CD1c-positive myeloid dendritic cell (primary cell): ENCODE results near the gene IKBKG.
"Not testable (repeated sequence)": the region's sequence is repeated elsewhere in the genome, so short reads cannot be mapped to it uniquely, and the experiment has no call there.

Experiments used
- DNase-seq: peaks from one replicate; pipeline ENCODE4 v3.0.0-alpha.2; 2016; ENCODE audit errors: extremely low spot score

The IKBKG gene

GRCh38 chrX:154552112-154552806, 4.8 kb downstream of the IKBKG start:
- not testable (repeated sequence) for DNase-seq

GRCh38 chrX:154558060-154558690, 10.8 kb downstream of the IKBKG start:
- not testable (repeated sequence) for DNase-seq

- DNase-seq, result not testable (repeated sequence)
Observed at GRCh38 chrX:154558896-154559295, 11.5 kb downstream of the IKBKG start.

DNA sequence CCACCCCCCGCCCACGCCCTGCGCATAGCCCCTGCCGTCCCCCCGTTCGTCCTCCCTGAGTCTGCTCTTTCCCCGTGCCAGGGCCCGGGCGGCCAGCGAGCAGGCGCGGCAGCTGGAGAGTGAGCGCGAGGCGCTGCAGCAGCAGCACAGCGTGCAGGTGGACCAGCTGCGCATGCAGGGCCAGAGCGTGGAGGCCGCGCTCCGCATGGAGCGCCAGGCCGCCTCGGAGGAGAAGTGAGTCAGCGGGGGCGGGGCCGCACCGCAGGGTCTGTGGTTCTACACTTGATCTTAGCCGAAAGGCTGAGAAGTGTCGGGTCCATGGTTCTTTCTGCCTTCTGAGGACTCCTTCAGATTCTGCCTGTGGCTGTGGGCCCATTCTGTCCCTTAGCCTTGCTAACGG, 12.9 kb downstream of the IKBKG start:
- not testable (repeated sequence) for DNase-seq

- DNase-seq, result not testable (repeated sequence)
Observed at GRCh38 chrX:154562295-154562694, 14.9 kb downstream of the IKBKG start.

DNA sequence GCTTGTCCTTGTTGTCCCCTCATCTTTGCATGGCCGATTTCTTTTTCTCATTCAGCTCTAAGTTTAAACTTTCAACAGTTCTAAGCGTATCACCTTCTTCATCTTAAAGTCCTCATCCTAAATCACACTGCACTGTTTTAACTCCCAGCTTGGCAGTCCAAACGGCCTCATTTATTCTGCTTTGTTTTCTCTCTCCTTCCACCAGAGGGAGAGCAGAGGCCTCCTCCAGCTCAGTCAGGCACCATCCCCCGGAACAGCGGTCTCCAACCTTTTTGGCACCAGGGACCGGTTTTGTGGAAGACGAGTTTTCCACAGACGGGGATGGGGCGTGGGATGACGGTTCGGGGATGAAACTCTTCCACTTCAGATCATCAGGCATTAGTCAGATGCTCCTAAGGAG, 22.9 kb downstream of the IKBKG start:
- not testable (repeated sequence) for DNase-seq

DNA sequence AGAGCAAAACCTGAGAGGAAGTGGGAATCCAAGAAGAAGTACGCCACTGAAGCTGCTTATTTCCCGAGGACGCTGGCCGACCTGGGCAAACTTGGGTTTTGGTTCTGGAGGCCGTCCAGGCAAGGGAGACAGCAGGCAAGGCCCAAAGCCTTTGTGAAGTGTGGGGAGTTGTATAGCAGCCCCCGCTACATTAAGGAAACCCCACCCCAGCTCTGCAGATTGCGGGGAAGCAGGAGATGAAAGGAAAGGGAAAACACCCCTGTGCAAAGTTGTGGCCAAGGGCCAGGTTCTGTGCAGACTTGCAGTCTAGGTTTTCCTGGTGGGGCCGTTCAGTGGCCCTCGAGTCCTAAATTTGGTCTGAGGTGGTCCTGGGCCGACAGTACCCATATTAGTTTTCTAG, 25.6 kb downstream of the IKBKG start:
- DNase-seq, result not testable (repeated sequence)

GRCh38 chrX:154575076-154575475, 27.7 kb downstream of the IKBKG start:
- DNase-seq, result not testable (repeated sequence)

DNA sequence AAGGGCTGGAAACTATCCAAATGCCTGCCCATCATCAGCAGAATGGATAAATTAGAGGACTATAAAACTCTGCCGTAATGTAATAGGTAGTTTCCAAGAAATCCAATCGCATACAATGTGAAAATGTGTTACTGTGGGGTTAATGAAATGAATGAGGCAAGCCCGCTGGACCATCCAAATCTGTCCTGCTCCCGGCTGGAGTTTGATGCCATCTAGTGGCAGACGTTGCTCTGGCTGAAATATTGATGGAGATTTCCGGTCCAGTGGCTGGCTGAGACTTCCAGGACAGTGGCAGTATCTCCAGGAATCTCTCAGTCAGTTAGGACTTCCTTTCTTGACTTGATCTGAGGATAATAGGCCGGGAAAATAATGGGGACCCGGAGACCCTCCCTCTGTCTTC, 35.6 kb downstream of the IKBKG start:
- DNase-seq, result not testable (repeated sequence)

DNA sequence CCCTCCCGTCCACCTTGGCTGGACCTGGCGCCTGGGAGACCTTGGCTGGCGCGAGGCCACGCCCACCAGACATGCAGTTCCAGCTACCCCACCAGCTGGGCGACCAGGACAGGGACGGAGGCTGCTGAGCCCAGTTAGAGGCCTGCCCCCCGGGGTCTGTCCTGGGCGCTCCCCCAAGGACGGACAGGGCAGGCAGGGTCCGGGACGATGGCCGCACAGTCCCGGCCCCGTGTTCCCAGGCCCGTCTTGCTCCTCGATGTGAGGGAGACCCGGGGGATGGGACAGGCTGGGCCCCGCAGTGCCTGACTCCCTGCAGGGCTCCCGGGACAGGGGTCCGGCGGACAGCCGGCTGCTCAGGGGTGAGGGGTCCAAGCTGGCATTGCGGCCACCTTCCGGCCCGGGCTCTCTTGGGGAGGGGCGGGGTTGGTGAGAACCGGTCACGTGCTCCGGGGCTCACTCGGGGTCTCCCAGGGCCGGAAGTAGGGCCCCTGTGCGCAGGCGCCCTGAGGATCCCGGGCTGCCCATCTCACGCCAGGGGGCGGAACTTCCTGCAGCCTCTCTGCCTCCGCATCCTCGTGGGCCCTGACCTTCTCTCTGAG, 37.3 kb downstream of the IKBKG start, which contains the start of gene CTAG1A:
TSS of gene CTAG1A (plus strand) at position 549 of the 599 bp plus-strand sequence. CDS start 74 bp downstream, outside the sequence.
- DNase-seq, result not testable (repeated sequence)

DNA sequence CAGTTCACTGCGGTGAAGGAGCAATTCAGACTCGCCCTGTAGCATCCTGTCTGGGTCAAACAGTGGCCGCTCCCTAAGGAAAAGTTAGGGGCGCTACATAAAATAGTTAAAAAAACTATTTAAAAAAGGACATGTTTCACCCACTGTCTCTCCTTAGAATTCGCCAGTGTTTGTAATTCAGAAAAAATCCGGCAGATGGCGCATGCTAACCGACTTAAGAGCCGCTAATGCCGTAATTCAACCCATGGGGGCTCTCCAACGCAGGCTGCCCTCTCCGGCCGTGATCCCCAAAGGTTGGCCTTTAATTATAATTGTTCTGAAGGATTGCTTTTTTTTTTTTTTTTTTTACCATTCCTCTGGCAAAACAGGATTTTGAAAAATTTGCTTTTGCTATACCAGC, 43.0 kb downstream of the IKBKG start:
- DNase-seq, result not testable (repeated sequence)

GRCh38 chrX:154592505-154592904, 45.1 kb downstream of the IKBKG start:
- no peak for DNase-seq

GRCh38 chrX:154593201-154593600, 45.8 kb downstream of the IKBKG start:
- no peak for DNase-seq

DNA sequence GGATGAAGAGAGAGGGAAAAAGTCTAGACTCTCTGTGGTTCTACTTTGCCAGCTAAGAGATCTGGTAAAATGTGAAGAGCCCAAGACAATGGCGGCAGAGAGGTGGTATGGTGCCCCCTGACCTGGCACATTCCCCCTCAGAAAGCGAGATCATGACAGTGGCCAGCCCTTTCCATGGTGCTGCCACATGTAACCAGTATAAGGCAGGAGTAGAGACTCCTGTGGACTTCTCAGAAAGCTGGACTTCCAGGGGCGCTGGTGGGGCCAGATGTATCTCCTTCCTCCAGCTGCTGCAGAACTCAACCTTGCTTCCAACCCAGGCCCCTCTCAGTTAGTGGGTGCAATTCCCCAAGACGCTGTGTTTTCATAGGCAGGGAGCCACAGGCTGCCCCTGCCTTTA, 47.1 kb downstream of the IKBKG start:
- DNase-seq, result no peak

DNA sequence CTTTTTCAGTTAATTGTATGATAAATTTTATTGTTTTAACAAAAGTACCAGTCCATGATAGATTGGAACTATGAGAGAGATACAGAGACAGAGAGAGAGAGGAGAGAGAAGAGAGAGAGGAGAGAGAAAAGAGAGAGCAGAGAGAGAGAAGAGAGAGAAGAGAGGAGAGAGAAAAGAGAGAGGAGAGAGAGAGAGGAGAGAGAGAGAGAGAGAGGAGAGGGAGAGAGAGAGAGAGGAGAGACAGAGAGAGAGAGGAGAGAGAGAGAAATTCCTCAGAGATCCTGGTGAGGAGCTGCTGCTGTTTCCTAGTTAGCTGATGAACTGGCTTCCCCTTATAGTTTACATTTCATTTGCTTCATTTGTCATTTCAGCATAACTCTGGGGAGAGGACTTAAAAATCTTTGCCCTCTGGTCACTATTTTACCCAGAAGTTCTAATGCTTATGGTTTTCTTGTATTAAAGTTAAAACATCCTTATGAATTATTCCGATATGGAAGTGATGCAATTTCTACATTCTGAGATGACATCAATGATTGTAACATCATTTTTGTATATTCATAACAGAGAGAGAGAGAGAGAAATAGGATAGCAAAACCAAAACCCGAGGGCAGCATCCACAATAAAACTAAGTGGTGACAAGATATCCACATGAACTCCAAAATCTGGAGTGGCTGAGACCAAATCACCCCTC, 48.3 kb downstream of the IKBKG start:
- DNase-seq, result no peak

GRCh38 chrX:154596290-154596929, 49.0 kb downstream of the IKBKG start:
- DNase-seq, result peak; percentile 21

GRCh38 chrX:154597221-154597620, 49.8 kb downstream of the IKBKG start:
- DNase-seq, result no peak

DNA sequence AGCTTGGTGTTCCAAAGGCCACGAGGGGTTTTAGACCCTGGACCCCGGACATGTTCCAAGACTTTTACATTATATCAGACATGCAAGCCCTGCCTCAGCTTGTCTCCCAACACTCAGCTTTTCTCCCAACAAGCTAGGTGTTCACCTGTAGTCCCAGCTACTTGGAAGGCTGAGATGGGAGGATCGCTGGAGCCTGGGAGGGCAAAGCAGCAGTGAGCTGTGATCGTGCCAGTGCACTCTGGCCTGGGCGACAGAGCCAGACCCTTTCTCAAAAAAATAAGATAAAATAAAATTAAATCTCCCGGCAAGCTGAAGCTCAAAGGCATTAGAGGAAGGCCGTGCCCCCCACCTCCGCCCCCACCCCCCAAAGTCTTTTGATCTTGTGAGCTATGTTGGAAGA, 51.2 kb downstream of the IKBKG start:
- no peak for DNase-seq

DNA sequence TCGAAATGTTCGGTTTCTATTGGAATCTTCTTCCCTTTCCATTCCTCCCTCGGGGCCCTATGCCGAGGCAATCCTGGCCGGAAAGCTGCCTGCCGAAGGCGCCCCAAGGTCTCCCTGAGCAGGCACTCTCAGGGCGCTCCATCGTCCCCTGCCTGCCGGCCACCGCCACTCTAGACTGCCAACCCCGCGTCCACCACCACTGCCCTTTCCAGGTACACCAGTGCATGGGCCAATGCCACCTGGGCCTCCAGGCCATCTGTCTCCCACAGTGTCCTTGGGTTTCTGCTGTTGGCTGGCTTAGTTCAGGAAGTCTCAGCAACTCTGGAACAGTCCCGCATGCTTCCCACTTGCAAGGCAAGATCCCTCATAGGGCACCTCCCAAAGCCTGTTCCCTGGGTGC, 52.1 kb downstream of the IKBKG start:
- no peak for DNase-seq

DNA sequence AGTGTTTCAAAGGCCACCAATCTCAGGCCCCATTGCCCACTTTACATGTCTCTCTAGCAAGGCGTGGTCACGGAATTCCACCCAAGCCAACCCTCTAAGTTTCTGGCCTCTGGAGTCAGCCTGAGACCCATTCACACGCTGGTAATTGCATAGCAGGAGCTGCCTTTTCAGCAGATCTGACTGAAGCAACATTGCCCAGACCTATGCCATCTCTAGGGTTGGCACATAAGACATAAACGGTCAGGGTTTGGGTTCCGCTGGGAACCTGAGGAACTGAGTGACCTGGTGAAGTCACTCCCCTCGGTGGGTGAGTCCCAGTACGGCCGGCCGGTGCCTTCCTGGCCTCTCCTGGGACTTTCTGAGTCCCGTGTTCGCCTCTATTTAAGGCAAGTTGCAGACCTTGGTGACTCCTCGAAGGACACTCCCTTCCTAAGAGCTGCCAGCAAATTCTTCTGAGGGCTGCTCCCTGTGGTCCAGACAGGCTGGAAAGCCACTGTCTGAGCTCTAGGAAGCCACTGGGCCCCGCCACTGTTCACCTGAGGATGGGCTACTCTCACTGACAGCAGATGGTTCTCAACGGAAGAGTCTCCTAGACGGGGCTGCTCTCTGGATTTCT, 53.4 kb downstream of the IKBKG start:
- DNase-seq, result no peak

- no peak for DNase-seq
Observed at GRCh38 chrX:154602226-154602625, 54.8 kb downstream of the IKBKG start.
